IMR-90 (cell line): ENCODE measurements around the gene SLAMF9.

Experiments used
- BHLHE40 ChIP-seq: fragments of 150-350 bp; IDR thresholded peaks from 2 replicates; pipeline ENCODE4 v1.6.1; 2016; ENCODE audit warnings: mild to moderate bottlenecking, low read depth, low read length
- CEBPB ChIP-seq: IDR thresholded peaks from 2 replicates; pipeline ENCODE4 v1.6.1; 2012; ENCODE audit warnings: low read depth, low read length, improper control_type of control experiment
- CHD1 ChIP-seq: IDR thresholded peaks from 2 replicates; pipeline ENCODE4 v1.6.1; 2012; ENCODE audit warnings: low read depth, low read length, improper control_type of control experiment
- MXI1 ChIP-seq: IDR thresholded peaks from 2 replicates; pipeline ENCODE4 v1.6.1; 2012; ENCODE audit warnings: low read depth, mild to moderate bottlenecking, low read length, moderate library complexity, borderline replicate concordance
- POLR2A ChIP-seq: IDR thresholded peaks from 2 replicates; pipeline ENCODE4 v1.6.1; 2012; ENCODE audit warnings: mild to moderate bottlenecking, low read depth, low read length
- RAD21 ChIP-seq: IDR thresholded peaks from 2 replicates; pipeline ENCODE4 v1.6.1; 2012; ENCODE audit warnings: low read length, improper control_type of control experiment
- RFX5 ChIP-seq: IDR thresholded peaks from 2 replicates; pipeline ENCODE4 v1.8.0; 2012; ENCODE audit warnings: low read depth, mild to moderate bottlenecking, low read length, moderate library complexity
- SMC3 ChIP-seq: fragments of 150-350 bp; IDR thresholded peaks from 2 replicates; pipeline ENCODE4 v1.6.1; 2016; ENCODE audit warnings: low read depth, mild to moderate bottlenecking, antibody characterized with exemption, low read length, moderate library complexity
- TF ChIP-seq, protein P1 (sequence below): conservative IDR thresholded peaks from 2 replicates; pipeline ENCODE4 v1.5.1; 2012; ENCODE audit warnings: mild to moderate bottlenecking, low read depth, low read length, improper control_type of control experiment
- TF ChIP-seq, protein P2 (sequence below): fragments of 150-350 bp; IDR thresholded peaks from 2 replicates; pipeline ENCODE4 v1.6.1; 2017; ENCODE audit warnings: mild to moderate bottlenecking, antibody characterized with exemption, low read length, low read depth
- TF ChIP-seq, protein P3 (sequence below): fragments of 150-350 bp; IDR thresholded peaks from 2 replicates; pipeline ENCODE4 v1.6.1; 2016; ENCODE audit warnings: low read depth, mild to moderate bottlenecking, low read length, moderate library complexity, borderline replicate concordance

GRCh38 chr1:159916242-159917051 is 37.6 kb downstream of the SLAMF9 start:
- no peak for TF ChIP-seq RFX5
- peak; percentile 32; the same call in 1 of the 2 replicates for TF ChIP-seq POLR2A
- TF ChIP-seq, protein P1, sequence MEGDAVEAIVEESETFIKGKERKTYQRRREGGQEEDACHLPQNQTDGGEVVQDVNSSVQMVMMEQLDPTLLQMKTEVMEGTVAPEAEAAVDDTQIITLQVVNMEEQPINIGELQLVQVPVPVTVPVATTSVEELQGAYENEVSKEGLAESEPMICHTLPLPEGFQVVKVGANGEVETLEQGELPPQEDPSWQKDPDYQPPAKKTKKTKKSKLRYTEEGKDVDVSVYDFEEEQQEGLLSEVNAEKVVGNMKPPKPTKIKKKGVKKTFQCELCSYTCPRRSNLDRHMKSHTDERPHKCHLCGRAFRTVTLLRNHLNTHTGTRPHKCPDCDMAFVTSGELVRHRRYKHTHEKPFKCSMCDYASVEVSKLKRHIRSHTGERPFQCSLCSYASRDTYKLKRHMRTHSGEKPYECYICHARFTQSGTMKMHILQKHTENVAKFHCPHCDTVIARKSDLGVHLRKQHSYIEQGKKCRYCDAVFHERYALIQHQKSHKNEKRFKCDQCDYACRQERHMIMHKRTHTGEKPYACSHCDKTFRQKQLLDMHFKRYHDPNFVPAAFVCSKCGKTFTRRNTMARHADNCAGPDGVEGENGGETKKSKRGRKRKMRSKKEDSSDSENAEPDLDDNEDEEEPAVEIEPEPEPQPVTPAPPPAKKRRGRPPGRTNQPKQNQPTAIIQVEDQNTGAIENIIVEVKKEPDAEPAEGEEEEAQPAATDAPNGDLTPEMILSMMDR: no peak
- TF ChIP-seq CHD1: no peak
- no peak for TF ChIP-seq SMC3
- no peak for TF ChIP-seq RAD21
- TF ChIP-seq, protein P2, sequence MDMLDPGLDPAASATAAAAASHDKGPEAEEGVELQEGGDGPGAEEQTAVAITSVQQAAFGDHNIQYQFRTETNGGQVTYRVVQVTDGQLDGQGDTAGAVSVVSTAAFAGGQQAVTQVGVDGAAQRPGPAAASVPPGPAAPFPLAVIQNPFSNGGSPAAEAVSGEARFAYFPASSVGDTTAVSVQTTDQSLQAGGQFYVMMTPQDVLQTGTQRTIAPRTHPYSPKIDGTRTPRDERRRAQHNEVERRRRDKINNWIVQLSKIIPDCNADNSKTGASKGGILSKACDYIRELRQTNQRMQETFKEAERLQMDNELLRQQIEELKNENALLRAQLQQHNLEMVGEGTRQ: no peak
- peak; percentile 69 for TF ChIP-seq CEBPB
- TF ChIP-seq, protein P3, sequence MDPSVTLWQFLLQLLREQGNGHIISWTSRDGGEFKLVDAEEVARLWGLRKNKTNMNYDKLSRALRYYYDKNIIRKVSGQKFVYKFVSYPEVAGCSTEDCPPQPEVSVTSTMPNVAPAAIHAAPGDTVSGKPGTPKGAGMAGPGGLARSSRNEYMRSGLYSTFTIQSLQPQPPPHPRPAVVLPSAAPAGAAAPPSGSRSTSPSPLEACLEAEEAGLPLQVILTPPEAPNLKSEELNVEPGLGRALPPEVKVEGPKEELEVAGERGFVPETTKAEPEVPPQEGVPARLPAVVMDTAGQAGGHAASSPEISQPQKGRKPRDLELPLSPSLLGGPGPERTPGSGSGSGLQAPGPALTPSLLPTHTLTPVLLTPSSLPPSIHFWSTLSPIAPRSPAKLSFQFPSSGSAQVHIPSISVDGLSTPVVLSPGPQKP: no peak
- TF ChIP-seq BHLHE40: peak; percentile 38; the same call in 1 of the 2 replicates
- TF ChIP-seq MXI1: no peak
